A673 (cell line): ENCODE results near the gene CLEC4F. TPM values are rescaled to one million over a fixed set of nuclear protein-coding genes. Genes with fewer than 3 reads are reported as not detected.
A peak's percentile ranks its signal among the peaks of the same experiment; 100 is the strongest.

Experiments
- BruUV-seq: library from RNA; stranded (reverse); fragments of 400-500 nt; replicated peaks from 2 replicates; lab custom pipeline; 2021; lab: Mats Ljungman, UMichigan
- CTCF ChIA-PET: fragments of 300-600 bp; sonication (Branson Sonifier 250); formaldehyde crosslinking; loops from one replicate; lab custom pipeline; 2022; ENCODE audit warnings: antibody characterized with exemption; lab: Charles Lee
- POLR2A ChIA-PET: fragments of 300-600 bp; sonication (Branson Sonifier 250); formaldehyde crosslinking; loops from one replicate; lab custom pipeline; 2022; ENCODE audit warnings: antibody characterized with exemption; ENCODE audit not compliant: low non-redundant PET; lab: Charles Lee
- DNase-seq: peaks from one replicate; pipeline ENCODE4 v3.0.0-alpha.2; 2015; ENCODE audit warnings: low spot score
- H3K27ac ChIP-seq: fragments of 200-600 bp; sonication (generic); 2 replicates; pipeline ENCODE4 v1.5.1; 2016; ENCODE audit warnings: mixed run types, low read depth, mild to moderate bottlenecking, mixed read lengths, antibody characterized with exemption, low read length; ENCODE audit not compliant: poor library complexity, severe bottlenecking
- H3K27me3 ChIP-seq: fragments of 200-600 bp; sonication (generic); replicated peaks from 2 replicates; pipeline ENCODE4 v1.6.1; 2017; ENCODE audit warnings: mixed run types, low read depth, mild to moderate bottlenecking, mixed read lengths, antibody characterized with exemption, low read length; ENCODE audit not compliant: insufficient read depth, poor library complexity
- H3K36me3 ChIP-seq: fragments of 200-600 bp; sonication (generic); 2 replicates; pipeline ENCODE4 v1.6.1; 2016; ENCODE audit warnings: mixed run types, mild to moderate bottlenecking, mixed read lengths, antibody characterized with exemption, low read length; ENCODE audit not compliant: insufficient read depth, poor library complexity, severe bottlenecking
- H3K4me1 ChIP-seq: fragments of 200-600 bp; sonication (generic); 2 replicates; pipeline ENCODE4 v1.6.1; 2017; ENCODE audit warnings: mixed run types, mild to moderate bottlenecking, mixed read lengths, antibody characterized with exemption, low read length; ENCODE audit not compliant: insufficient read depth, poor library complexity, severe bottlenecking
- H3K4me3 ChIP-seq: fragments of 200-600 bp; sonication (generic); 2 replicates; pipeline ENCODE4 v1.5.1; 2016; ENCODE audit warnings: low read depth, mixed run types, mild to moderate bottlenecking, mixed read lengths, low read length; ENCODE audit not compliant: poor library complexity, severe bottlenecking
- H3K9me3 ChIP-seq: fragments of 200-600 bp; sonication (generic); 2 replicates; pipeline ENCODE4 v1.6.1; 2016; ENCODE audit warnings: mixed run types, low read depth, mild to moderate bottlenecking, mixed read lengths, antibody characterized with exemption, low read length; ENCODE audit not compliant: poor library complexity, severe bottlenecking
- CTCF ChIP-seq: fragments of 300-800, 200-600 bp; sonication (generic); conservative IDR thresholded peaks from 2 replicates; pipeline ENCODE4 v1.5.1; 2017; ENCODE audit warnings: low read depth, mild to moderate bottlenecking, antibody characterized with exemption, low read length, moderate library complexity, mixed read lengths
- EZH2 ChIP-seq: fragments of 200-600 bp; sonication (generic); IDR thresholded peaks from 2 replicates; pipeline ENCODE4 v1.6.1; 2017; ENCODE audit warnings: borderline replicate concordance, low read depth, mild to moderate bottlenecking, mixed read lengths, antibody characterized with exemption, low read length; ENCODE audit not compliant: poor library complexity, severe bottlenecking
- intact Hi-C: fragments of 100-400 bp; cut with micrococcal nuclease; formaldehyde crosslinking; loops from one replicate; pipeline ENCODE4 v1.10.0; 2022; ENCODE audit not compliant: unreplicated experiment
- total RNA-seq: library from RNA; stranded (reverse); gene quantifications from 2 replicates; pipeline ENCODE4 v1.2.3, GENCODE V29; 2021

Gene CLEC4F
- total RNA-seq, 1 experiment from 2014 or later = 0.67 TPM

- ChIA-PET POLR2A (no interaction called here), CTCF (no interaction called here)
- no peak for DNase-seq
These were observed 50.9 kb downstream of the CLEC4F start for GRCh38 chr2:70769450-70769849.

GRCh38 chr2:70768590-70769085 is 51.8 kb downstream of the CLEC4F start:
- ChIA-PET POLR2A (no interaction called here), CTCF (interaction anchor here (0.6 to 1.0 kb wide), 2 partner anchors 13 to 17 kb away, joined by 4 to 5 read pairs; no protein-coding TSS in a partner anchor)
- H3K9me3 ChIP-seq = no peaks in the 10 kb centered on the region
- BruUV-seq = no TSS peak
- H3K36me3 ChIP-seq = no peaks in the 10 kb centered on the region
- no peak overlapping the region for H3K27ac ChIP-seq
- intact Hi-C loops = loop anchor here (10.0 kb wide), 1 partner anchor 354 kb away; no protein-coding TSS in a partner anchor
- TF ChIP-seq EZH2 = no peak
- TF ChIP-seq CTCF = no peak
- H3K4me1 ChIP-seq = peaks cover 11% of the 10 kb centered on the region
- no peak overlapping the region for H3K4me3 ChIP-seq
- H3K27me3 ChIP-seq = peaks cover 49% of the 10 kb centered on the region
- DNase-seq = no peak

More at GRCh38 chr2:70769450-70769849, 50.9 kb downstream of the CLEC4F start:
- no peaks in the 10 kb centered on the region for H3K9me3 ChIP-seq
- H3K4me1 ChIP-seq = peaks cover 11% of the 10 kb centered on the region
- H3K4me3 ChIP-seq = no peak overlapping the region
- no peak overlapping the region for H3K27ac ChIP-seq
- H3K36me3 ChIP-seq = no peaks in the 10 kb centered on the region
- H3K27me3 ChIP-seq = peaks cover 57% of the 10 kb centered on the region
- intact Hi-C loops = loop anchor here (10.0 kb wide), 1 partner anchor 355 kb away; no protein-coding TSS in a partner anchor
- no TSS peak for BruUV-seq
- TF ChIP-seq EZH2 = no peak

GRCh38 chr2:70767699-70768589 is 52.5 kb downstream of the CLEC4F start, which contains the start of gene ADD2:
ADD2 (minus strand) TSS chr2:70768200; CDS start chr2:70706408, 61,792 bp downstream.
- Histone ChIP-seq H3K4me3 (peak within 1 kb of the TSS; percentile 53), H3K9me3 (no peaks in the 10 kb centered on the region), H3K36me3 (no peaks in the 10 kb centered on the region), H3K27me3 (peaks cover 45% of the 10 kb centered on the region), H3K4me1 (peaks cover 11% of the 10 kb centered on the region), H3K27ac (no peak within 1 kb of the TSS)
- no TSS peak for BruUV-seq
- ChIA-PET CTCF (interaction anchor here (0.6 to 1.0 kb wide), 3 partner anchors 14 to 463 kb away, joined by 4 to 6 read pairs (median 5); no protein-coding TSS in a partner anchor), POLR2A (no interaction called here)
- TF ChIP-seq CTCF (peak; percentile 48), EZH2 (no peak)
- intact Hi-C loops = loop anchor here (10.0 kb wide), 1 partner anchor 353 kb away; no protein-coding TSS in a partner anchor
- peak; percentile 68 for DNase-seq
